HUDEP-2 (cell line): Measurements from ENCODE around the gene CAMK1D.

Experiments
- DNase-seq, 76 experiments: peaks; one replicate each; lab custom pipeline; 2025; ENCODE audit not compliant: unreplicated experiment in 76 of 76; lab: John Stamatoyannopoulos, UW

Gene CAMK1D

DNA sequence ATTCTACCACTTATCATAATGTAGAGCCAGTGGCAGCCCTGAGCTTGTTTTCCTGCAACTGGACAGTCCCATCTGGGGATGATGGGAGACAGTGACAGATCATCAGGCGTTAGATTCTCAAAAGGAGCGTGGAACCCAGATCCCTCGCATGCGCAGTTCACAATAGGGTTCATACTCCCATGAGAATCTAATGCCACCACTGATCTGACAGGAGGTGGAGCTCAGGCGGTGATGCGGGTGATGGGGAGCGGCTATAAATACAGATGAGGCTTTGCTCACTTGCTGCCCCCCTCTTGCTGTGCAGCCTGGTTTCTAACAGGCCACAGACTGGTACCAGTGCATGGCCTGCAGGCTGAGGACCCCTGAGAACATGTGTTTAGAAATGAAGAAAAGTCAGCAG lies 260.1 kb downstream of the CAMK1D start:
- no peak for DNase-seq

- DNase-seq, result no peak
Measured at GRCh38 chr10:12613136-12613535, 263.8 kb downstream of the CAMK1D start.

DNA sequence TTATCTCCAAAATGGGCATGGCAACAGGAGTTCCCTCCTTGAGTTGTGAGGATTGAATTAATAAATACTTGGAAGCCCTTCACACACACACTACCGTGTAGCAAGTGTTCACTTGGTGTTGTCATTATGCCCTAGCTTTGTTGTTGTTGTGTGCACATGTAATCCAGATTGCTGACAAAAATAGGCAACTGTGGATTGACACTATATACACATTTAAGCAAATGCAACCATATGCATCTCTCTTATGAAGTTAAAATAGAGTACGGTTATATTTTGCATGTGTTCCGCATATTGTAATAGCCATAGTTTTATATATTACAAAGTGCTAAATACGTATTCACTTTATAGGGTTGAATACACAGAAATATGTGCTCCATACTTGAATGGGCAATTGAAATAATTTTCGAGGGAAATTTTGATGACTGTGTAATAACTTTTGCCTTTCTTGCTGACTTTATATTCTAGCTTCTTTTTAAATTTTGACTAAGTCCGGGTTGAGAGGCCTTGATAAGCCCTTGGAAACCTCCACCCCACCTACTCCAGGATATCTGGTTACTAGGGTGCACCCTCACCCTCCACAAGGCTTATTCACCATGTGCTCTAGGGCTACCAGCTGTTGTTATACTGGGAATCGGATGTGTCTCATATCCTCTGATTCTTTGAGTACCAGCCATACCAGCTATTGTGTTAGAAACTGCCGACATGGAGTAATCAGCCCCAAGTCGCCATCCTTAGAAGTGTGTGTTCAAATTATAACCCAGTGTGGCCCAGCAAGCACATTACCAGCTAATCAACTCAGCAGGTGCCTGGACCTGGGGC lies 265.0 kb downstream of the CAMK1D start:
- no peak for DNase-seq

GRCh38 chr10:12615296-12616220 lies 266.2 kb downstream of the CAMK1D start:
- DNase-seq, result no peak

GRCh38 chr10:12617191-12618175 lies 268.1 kb downstream of the CAMK1D start:
- DNase-seq, result no peak

DNA sequence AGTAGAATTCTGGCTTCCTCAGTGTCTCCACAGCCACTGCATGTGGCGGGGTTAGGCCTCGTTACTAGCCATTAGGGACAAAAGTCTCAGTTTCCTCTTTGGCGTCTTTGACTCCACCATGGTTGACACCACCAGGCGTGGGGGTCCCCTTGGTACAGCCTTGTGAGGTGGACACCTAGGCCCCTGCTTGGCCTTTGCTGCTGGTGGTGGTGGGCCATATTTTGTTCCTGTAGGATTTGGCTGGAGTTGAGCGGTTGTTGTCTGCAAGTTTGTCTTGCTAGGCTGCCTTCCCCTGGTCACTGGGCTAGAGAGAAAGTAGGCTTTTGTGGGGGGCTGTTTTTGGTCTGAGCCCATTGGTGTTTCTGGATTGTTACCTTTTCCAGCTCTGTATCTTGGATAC lies 272.7 kb downstream of the CAMK1D start:
- DNase-seq, result no peak

- no peak for DNase-seq
Measured at GRCh38 chr10:12622691-12623090, 273.3 kb downstream of the CAMK1D start.

GRCh38 chr10:12625393-12626023 lies 276.2 kb downstream of the CAMK1D start:
- DNase-seq, result no peak

GRCh38 chr10:12628153-12628552 lies 278.8 kb downstream of the CAMK1D start:
- no peak for DNase-seq

GRCh38 chr10:12628964-12629766 lies 279.8 kb downstream of the CAMK1D start:
- no peak for DNase-seq

- no peak for DNase-seq
Measured at GRCh38 chr10:12629767-12630165, 280.4 kb downstream of the CAMK1D start.

DNA sequence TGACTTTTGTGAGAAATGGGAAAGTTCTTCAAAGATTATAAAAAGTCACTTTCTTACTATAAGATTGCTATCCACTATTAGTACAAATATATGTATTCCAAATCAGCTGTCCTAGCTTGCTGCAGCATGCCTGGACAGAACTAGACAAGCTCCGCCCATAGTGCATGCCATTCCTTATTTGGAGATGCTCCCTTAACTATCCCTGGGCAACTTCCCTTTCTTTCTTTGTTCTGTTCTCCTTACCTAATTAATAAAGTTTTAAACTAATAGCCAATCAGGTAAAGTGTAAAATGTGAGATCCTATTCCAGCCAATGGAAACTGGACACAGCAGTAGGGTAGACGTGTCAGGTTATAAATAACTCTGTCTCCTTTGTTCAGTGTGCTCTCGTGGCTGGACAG lies 281.9 kb downstream of the CAMK1D start:
- DNase-seq, result no peak

DNA sequence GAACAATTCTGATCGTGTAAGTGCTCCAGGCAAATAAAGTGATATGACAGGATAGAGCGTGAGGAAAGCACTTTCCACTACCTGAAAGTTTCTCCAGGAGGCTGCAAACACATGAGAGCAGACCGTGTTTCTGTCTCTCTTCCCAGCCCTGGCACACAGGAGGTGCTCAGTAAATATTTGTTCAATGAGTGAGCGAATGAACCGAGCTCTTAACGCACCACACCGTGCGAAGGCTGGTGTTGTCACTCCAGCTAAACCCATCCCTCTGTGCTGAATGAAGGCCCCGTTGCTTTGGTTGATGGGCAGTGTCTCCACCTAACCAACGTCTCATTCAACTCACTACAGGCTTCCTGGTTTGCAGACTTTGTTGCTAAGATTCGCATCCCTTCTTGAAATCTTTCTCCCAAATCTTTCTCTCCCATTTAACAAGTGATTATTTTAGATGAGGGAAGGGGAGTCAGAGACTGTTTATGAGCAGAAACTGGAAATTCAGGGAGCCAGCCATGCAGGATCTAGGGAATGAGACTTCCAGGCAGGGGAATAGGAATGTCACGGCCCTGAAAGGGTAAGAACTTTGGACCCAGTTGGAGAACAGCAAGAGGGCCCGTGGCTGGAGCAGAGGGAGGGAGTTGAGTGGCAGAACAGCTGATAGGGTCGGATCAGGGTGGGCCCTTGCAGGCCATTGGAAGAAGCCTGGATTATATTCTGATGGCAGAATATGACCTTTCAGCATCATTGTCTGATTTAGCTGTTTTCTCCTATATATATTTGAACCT lies 282.6 kb downstream of the CAMK1D start:
- DNase-seq, result no peak

GRCh38 chr10:12633776-12634620 lies 284.7 kb downstream of the CAMK1D start:
- DNase-seq, result no peak

DNA sequence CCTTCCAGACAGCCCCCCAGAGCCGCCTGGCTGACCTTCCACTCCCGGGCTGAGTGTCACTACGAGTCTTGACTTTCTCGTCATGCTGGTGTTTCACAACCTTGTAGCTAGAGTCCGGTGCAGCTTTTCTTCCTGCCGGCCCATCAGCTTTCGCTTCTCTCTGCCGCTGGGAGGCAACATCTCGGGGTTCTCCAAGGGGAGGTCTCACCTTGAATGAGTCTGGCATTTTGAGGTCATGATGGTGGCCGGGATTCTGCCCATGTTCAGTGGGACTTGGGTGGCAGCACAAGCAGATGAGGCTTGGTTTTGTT lies 285.2 kb downstream of the CAMK1D start:
- DNase-seq, result no peak

DNA sequence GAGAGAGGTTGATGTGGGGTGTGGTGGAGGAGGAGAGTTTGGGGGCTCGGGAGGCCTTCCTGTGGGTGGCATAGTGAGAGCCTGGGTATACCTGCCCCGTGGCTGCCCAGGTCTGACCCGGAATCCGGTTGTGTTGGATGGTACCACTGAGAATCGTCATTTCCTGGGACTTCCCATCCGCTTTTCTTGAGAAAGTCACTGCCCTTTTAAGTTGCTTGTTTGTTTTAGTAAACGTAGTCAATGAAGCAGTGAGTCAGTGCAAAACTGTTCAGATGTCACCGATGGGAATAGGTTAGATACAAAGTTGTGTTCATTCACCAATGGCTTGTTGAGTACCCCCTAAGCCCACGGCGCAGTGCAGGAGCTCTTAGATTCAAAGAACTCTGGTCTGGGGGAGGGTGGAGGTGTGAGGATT lies 285.8 kb downstream of the CAMK1D start:
- DNase-seq, result no peak

DNA sequence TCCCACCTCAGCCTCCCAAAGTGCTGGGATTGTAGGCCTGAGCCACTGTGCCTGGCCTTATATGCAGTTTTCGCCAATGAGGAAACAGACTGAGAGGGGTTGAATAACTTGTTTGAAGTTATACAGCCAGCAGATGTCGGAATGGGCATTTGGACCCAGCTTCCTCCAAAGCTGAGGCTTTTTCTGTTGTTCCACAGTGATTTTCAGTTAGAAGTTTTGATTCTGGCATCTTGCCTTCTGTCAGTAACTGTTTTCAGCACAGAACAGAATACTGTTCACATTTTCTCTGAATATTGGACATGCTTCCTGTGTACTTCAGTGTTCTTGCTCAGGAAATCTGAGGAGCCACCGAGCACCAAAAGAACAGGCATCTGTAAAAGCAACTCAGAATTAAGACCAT lies 287.2 kb downstream of the CAMK1D start:
- DNase-seq, result no peak

GRCh38 chr10:12637649-12638048 lies 288.3 kb downstream of the CAMK1D start:
- DNase-seq, result no peak
